ENCODE results near the gene DRC7. TPM values are rescaled to one million over a fixed set of nuclear protein-coding genes. Genes with fewer than 3 reads are reported as not detected.

Gene DRC7
- total RNA-seq, 1 donor from 2014 or later, result not detected

- no peak for DNase-seq (ENCODE audit: low spot score)
- Mint-ChIP-seq H3K27me3 (ENCODE audit: low read depth) (no peaks in the 10 kb centered on the region), H3K36me3 (ENCODE audit: low read depth) (no peaks in the 10 kb centered on the region), H3K27ac (ENCODE audit: unreplicated experiment) (no peak overlapping the region), H3K9me3 (ENCODE audit: low read depth) (no peaks in the 10 kb centered on the region), H3K4me3 (ENCODE audit: unreplicated experiment) (no peak overlapping the region), H3K4me1 (ENCODE audit: low read depth) (peaks cover 8% of the 10 kb centered on the region)
- TF ChIP-seq, protein P1, sequence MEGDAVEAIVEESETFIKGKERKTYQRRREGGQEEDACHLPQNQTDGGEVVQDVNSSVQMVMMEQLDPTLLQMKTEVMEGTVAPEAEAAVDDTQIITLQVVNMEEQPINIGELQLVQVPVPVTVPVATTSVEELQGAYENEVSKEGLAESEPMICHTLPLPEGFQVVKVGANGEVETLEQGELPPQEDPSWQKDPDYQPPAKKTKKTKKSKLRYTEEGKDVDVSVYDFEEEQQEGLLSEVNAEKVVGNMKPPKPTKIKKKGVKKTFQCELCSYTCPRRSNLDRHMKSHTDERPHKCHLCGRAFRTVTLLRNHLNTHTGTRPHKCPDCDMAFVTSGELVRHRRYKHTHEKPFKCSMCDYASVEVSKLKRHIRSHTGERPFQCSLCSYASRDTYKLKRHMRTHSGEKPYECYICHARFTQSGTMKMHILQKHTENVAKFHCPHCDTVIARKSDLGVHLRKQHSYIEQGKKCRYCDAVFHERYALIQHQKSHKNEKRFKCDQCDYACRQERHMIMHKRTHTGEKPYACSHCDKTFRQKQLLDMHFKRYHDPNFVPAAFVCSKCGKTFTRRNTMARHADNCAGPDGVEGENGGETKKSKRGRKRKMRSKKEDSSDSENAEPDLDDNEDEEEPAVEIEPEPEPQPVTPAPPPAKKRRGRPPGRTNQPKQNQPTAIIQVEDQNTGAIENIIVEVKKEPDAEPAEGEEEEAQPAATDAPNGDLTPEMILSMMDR (IDR thresholded peaks at IDR 0.05), result no peak
Measured at GRCh38 chr16:57679767-57680482, 14.7 kb upstream of the DRC7 start.

GRCh38 chr16:57680842-57681375 is 13.7 kb upstream of the DRC7 start:
- no peak overlapping the region for H3K27ac Mint-ChIP-seq (ENCODE audit: unreplicated experiment)
- H3K27me3 Mint-ChIP-seq (ENCODE audit: low read depth), result no peaks in the 10 kb centered on the region
- no peak for DNase-seq (ENCODE audit: low spot score)
- TF ChIP-seq, protein P1 (IDR thresholded peaks at IDR 0.05), result no peak
- H3K4me3 Mint-ChIP-seq (ENCODE audit: unreplicated experiment), result no peak overlapping the region
- H3K36me3 Mint-ChIP-seq (ENCODE audit: low read depth), result no peaks in the 10 kb centered on the region
- peaks cover 8% of the 10 kb centered on the region for H3K4me1 Mint-ChIP-seq (ENCODE audit: low read depth)
- no peaks in the 10 kb centered on the region for H3K9me3 Mint-ChIP-seq (ENCODE audit: low read depth)

DNA sequence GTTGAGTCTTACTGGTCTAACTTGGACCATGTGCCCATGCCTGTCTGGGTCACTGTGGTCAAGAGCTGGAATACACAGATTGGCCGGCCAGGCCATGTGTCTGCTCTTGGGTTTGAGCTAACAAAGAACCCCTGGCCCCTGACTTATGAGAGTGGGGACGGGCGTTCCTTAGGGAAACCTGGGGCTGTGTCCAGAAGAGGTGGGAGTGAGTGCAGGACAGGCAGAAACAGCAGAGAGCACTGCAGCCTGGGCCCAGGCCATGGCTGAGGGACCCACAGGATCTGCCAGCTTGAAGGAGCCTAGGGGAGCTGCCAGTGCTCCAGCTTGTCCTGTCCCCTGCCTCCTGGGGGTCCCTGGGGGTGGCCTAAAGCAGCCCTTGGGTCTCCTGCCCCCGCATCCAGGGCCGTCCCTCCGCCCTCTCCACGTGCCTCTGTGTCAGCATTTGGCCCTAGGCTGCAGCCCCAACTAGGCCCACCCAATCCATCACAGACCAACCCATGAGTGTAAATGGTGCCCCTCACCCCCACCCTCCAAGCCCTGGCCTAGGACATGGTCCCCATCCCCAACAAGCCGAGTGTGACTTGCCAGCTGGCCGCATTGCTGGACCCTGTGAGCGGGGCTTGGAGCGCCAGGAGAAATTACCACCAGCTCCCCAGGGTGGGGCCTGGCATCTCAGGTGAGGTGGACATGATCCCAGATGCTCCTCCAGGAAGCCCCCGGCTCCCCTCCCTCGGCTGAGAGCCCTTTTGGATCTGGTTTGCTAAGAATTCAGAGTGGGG is 12.5 kb upstream of the DRC7 start:
- H3K27ac Mint-ChIP-seq (ENCODE audit: unreplicated experiment), result no peak overlapping the region
- no peaks in the 10 kb centered on the region for H3K36me3 Mint-ChIP-seq (ENCODE audit: low read depth)

GRCh38 chr16:57682809-57683635 is 11.6 kb upstream of the DRC7 start:
- TF ChIP-seq, protein P1 (IDR thresholded peaks at IDR 0.05), result no peak

More for the DNA sequence above, 12.5 kb upstream of the DRC7 start:
- Mint-ChIP-seq H3K4me3 (ENCODE audit: unreplicated experiment) (no peak overlapping the region), H3K9me3 (ENCODE audit: low read depth) (no peaks in the 10 kb centered on the region), H3K27me3 (ENCODE audit: low read depth) (no peaks in the 10 kb centered on the region), H3K4me1 (ENCODE audit: low read depth) (peaks cover 4% of the 10 kb centered on the region)
- peak; percentile 72 for DNase-seq (ENCODE audit: low spot score)
- TF ChIP-seq, protein P1 (IDR thresholded peaks at IDR 0.05), result no peak

More at GRCh38 chr16:57682809-57683635, 11.6 kb upstream of the DRC7 start:
- Mint-ChIP-seq H3K4me1 (ENCODE audit: low read depth) (no peaks in the 10 kb centered on the region), H3K27me3 (ENCODE audit: low read depth) (no peaks in the 10 kb centered on the region), H3K36me3 (ENCODE audit: low read depth) (no peaks in the 10 kb centered on the region), H3K9me3 (ENCODE audit: low read depth) (no peaks in the 10 kb centered on the region), H3K27ac (ENCODE audit: unreplicated experiment) (no peak overlapping the region), H3K4me3 (ENCODE audit: unreplicated experiment) (no peak overlapping the region)
- DNase-seq (ENCODE audit: low spot score), result no peak

Measured in chondrocyte (in vitro differentiated cells).